ENCODE results near the gene GGN.

DNA sequence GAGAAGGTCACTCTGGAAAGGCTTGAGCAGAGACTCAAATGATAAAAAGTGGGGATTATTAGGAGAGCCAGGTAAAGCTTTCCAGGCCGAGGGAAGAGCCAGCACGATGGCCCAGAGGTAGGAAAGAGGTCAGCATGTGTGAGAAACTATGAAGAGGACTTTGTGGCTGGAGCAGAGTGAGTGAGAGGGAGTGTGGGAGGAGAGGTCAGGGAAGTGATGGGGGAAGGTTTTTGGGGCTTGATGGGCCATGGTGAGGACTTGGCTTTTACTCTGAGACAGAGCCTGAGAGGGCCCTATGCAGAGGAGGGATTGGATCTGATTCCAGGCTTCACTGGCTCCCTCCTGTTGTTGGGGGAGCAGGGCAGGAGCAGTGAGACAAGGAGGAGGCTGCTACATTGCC lies 46.9 kb downstream of the GGN start:
- TF ChIP-seq YY1 (IDR thresholded peaks at IDR 0.05; ENCODE audit: low read depth) = no peak
- no peak for TF ChIP-seq RAD21 (IDR thresholded peaks at IDR 0.05; ENCODE audit: low read depth)

All from Ishikawa (cell line).